HepG2 (cell line): ENCODE measurements around the gene BIRC3.

ENCODE experiments used
- SPEN ChIP-seq: sonication (generic); formaldehyde crosslinking; IDR thresholded peaks from 2 replicates; pipeline ENCODE4 v1.5.1; 2020; ENCODE audit warnings: low read depth, mild to moderate bottlenecking, missing genetic modification reagents
- TF ChIP-seq, protein P1 (sequence below): sonication (generic); formaldehyde crosslinking; IDR thresholded peaks from 2 replicates; pipeline ENCODE4 v1.4.0; 2020; ENCODE audit warnings: low read depth, mild to moderate bottlenecking, missing genetic modification reagents

DNA sequence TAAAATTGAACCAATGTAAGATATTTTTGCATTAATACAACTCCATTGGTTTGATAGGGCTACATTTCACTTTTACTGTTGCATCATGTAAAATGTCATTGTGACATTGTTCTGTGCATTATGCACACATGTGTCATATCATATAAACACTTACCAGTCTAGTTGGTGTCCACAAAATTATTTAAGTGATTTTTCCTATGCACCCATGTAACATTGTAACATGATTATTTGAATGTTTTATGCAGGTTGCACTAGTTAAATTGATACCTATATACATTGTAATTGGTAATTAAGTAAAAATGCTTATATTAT lies 9.6 kb upstream of the BIRC3 start:
- TF ChIP-seq, protein P1, sequence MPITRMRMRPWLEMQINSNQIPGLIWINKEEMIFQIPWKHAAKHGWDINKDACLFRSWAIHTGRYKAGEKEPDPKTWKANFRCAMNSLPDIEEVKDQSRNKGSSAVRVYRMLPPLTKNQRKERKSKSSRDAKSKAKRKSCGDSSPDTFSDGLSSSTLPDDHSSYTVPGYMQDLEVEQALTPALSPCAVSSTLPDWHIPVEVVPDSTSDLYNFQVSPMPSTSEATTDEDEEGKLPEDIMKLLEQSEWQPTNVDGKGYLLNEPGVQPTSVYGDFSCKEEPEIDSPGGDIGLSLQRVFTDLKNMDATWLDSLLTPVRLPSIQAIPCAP (CRISPR knock-in tag): no peak
- TF ChIP-seq SPEN: no peak
